ENCODE measurements around the gene HOXC11.

- TF ChIP-seq POLR2A (IDR thresholded peaks at IDR 0.05) (no peak), POLR2AphosphoS5 (IDR thresholded peaks at IDR 0.05) (peak; percentile 16 to 67 (median 40))
These were observed 42.3 kb downstream of the HOXC11 start for GRCh38 chr12:54015018-54015931.

Data from sigmoid colon (tissue), 4 donors.